Measurements from ENCODE around the gene ARHGEF7. TPM values are rescaled to one million over a fixed set of nuclear protein-coding genes. Genes with fewer than 3 reads are reported as not detected.

Gene ARHGEF7
- total RNA-seq, 1 experiment from 2014 or later = 17.9 TPM

DNA sequence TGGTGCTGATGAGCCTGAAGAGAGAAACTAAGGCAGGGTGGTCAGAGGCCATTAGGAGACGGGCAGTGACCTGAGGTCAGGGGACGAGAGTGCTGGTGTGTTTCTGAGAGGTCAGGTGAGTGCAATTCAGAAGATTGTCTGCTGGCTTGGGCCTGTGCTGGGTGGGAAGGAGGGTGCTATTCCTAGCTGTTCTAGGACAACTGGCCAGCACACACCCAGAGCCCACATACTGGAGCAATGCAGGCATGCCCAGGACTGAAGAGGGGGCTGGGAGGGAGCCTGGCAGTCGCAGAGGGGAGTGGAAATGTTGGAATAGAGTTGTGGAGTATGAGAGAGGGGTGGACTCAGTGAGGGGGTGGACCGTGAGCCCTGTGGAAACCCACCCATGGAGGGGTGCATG, 16.5 kb downstream of the ARHGEF7 start:
- no peak for DNase-seq (ENCODE audit: extremely low read depth, low read depth)

DNA sequence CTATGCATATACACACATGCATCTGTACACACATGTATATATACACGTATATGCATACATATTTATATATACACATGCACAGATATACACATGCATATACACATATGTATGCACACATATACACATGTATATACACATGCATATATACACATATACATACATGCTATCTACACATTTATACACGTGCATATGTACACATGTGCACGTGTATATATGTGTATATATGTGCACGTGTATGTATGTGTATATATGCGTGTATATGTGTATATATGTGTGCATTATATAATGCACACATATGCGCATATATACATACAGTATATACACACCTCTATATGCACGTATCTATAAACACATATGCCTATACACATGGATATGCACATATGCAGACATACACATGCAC, 17.8 kb downstream of the ARHGEF7 start:
- DNase-seq (ENCODE audit: extremely low read depth, low read depth) = no peak

DNA sequence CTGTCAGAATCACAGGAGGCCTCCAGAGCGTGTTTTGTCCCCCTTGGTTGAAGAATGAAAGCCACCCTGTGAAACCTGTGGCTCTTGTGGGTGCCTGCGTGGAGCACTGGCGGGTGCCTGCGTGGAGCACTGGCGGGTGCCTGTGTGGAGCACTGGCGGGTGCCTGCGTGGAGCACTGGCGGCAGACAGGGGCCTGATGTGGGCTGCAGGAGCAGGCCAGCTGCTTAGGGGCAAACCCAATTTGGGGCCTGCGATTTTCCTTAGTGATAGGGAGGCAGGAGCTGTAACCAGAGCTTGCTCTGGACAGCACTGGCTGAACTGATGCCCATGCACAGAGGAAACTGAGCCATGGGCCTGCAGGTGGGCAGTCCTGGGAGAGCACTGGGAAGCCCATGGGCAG, 24.3 kb downstream of the ARHGEF7 start:
- DNase-seq (ENCODE audit: extremely low read depth, low read depth) = no peak

DNA sequence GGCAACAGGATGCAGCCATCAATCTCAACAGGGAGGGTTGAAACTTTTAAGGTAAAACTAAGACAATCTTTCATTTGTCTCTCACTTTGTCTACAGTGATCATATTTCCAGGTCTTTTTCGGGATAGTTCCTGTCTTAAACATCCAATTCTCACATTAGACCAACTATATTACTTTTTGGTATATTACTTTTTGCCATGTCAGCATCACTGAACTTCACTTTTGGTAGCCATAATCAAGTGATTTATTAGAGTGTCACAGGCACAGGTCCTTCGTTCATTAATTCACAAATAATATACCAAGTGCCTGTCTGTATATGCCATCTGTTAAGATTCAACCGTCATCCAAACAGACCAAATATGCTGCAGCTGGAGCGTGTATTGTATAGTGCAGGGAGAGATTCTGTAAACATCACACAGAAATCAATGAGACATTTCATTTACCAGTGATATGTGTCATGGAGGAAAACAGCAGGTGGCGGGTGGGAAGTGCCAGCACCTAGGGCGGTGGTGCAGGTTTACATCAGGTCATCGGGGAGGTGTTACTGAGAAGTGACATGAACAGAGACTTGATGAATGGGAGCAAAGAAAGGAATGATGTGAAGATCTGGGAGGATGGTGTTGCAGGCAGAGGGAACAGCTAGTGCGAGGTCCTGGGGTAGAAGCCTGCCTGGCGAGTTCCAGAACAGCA, 24.9 kb downstream of the ARHGEF7 start:
- no peak for DNase-seq (ENCODE audit: extremely low read depth, low read depth)

DNA sequence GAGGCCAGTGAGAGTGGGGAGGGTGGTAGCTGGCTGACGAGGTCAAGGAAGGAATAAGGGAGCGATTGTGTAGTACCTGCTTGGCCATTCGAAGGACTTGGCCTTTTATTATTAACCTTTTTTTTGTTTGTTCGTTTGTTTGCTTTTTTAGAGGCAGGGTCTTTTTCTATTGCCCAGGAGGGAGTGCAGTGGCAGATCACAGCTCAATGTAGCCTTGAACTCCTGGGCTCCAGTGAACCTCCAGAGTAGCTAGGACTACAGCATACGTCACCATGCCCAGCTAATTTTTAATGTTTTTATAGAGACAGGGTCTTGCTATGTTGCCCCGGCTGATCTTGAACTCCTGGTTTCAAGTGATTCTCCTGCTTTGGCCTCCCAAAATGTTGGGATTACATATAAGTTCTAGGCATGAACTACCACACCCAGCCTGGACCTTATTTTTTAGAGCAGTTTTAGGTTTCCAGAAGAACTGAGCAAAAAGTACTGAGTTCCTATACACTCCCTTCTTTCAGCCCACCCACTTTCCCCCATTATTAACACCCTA, 25.5 kb downstream of the ARHGEF7 start:
- DNase-seq (ENCODE audit: extremely low read depth, low read depth) = no peak

DNA sequence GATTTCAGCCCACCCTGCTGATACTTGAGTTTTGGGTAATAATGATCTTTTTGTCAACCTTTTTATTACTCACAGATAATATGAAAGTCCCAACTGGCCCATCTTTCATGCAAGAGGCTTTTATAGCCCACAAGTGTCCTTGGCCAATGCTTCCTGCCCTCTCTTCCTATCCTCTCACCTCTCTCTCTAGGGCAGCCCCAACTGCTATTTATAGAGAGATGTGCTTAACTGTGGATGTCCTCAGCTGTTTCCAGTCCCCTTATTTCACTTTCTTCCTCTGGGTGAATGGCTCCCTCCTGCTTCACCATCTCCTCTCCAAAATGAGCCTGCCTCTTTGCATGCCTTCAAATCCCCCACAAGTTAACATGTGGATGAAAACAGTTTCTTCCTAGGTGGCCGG, 27.4 kb downstream of the ARHGEF7 start:
- no peak for DNase-seq (ENCODE audit: extremely low read depth, low read depth)

DNA sequence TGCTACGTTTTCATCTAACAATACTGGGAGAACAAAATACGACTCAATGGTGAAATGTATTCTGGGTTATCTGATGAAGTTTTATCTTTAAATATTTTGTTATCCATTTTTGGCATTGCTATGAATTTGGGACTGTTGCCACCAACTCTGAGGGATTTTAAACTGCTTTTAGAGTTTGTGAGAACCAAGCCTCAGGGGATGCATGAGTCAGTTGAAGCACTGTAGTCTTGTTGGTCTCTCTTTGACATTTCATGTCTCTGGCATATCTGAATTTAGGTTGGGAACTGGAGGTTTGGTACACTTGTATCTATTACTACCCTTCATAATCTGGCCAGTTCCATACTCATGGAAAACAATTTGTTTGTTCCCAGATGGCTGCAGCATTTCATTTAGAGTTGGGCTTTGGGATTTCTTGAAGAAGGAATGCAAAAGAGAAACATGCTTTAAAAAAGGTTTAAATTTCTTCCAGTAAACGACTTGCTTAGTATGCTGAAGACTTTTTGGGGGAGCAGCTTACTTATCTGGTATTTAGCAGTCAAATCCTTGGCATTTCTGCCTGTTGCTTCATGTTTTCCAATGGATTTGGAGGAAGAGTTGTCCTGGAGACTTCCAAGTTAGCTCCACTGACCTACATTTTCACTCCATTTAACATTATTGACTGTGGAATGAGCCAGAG, 28.9 kb downstream of the ARHGEF7 start:
- no peak for DNase-seq (ENCODE audit: extremely low read depth, low read depth)

DNA sequence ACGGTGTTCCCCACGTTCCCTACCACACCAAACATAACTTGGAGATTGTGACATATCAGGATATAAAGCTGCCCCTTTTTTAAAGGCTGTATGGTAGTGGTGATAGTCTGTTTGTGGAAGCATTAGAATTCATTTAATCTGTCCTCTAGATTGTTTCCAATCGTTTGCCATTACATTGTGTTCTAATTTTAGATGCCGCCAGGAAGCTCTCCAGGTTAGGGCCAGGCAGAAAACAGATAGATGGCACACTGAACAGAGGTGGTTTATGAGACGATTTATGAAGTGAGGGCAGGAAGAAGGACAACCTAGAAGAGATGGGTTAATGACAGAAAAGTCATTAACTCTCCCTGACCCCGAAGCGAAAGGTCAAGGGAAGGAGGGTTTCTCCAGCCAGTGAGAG, 30.0 kb downstream of the ARHGEF7 start:
- DNase-seq (ENCODE audit: extremely low read depth, low read depth) = no peak

DNA sequence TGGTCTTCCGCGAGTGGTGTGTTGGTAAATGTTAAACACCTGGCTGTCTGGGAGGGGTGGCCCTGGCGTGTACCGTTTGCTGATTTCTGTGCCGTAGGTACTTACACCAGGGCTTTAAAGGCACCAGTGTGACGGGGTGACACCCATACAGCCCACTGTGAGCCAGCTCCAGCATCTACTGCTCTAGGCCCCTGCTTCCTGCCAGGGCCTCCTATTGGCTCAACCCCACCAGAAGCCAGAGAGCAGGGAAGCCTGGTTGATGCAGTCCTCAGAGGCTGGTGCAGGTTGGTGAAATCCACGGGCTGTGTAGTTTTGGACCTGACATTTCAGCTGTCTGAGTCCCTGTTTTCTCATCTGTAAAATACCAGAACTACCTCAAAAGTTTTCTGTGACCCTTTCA, 30.4 kb downstream of the ARHGEF7 start:
- no peak for DNase-seq (ENCODE audit: extremely low read depth, low read depth)

DNA sequence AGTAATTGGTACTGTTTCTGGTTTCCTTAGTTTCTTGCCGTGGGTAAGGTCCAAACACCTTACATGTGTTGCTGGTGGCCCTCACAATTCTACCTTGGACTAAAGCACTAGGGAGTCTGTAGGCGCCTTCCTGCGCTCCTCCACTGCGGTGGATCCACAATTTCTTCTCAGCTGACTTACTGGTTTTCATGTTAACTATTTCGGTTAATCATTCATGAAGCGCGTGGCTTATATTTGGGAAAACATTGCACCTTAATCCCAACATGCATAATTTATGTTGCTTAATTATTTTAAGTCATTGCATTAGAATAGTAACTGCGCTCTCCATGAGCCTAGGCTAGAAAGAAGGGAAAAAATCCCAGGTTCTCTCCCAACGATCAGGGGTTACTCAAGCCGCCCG, 37.7 kb downstream of the ARHGEF7 start:
- DNase-seq (ENCODE audit: extremely low read depth, low read depth) = no peak

DNA sequence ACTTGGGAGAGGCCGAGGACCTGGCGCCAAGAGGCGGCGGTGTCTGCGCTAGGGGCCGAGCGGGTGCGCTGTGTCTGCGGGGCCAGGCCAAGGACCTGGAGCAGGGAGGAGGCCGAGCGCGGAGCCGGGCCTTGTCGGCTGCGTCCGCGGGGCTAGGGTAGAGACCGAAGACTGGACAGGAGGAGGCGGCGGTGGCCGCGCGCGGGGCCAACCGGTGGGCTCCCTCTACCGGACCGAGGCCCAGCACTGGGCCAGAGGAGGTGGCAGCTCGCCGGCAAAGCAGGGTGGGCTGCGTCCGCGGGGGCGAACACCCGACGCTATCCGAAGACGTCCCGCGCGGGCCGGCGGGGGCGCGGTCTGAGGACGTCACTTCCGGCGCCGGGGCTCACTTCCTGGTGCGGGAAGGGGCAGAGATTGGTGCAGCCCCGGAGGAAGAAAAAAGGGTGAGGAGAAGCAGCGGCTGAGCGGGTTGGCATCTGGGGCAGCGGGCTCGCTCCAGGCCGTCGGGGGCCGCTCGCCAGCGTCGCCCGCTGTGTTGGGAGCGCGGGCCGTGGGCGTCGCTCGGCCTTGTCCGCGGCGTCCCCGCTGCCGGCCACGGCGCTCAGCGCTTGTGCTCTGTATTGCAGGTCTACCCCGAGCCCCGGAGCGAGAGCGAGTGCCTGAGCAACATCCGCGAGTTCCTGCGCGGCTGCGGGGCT, 38.3 kb downstream of the ARHGEF7 start:
- DNase-seq (ENCODE audit: extremely low read depth, low read depth) = peak; percentile 73

DNA sequence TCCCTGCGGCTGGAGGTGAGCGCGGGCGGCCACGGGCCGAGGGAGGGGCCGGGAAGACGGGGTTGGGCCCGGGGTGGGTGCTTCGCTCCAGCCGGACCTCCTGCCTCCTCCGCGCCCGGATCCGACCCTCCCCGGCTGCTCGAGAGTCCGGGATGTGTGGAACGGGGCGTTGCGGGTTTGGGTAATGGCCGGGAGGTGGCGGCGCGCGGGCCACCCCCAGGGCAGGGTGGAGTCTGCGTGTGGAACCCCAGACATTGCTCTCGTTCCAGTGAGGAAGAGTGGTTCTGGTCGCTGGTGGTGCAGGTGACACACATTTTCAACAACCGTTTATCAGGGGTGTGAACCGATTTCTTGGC, 38.8 kb downstream of the ARHGEF7 start:
- peak; percentile 12 for DNase-seq (ENCODE audit: extremely low read depth, low read depth)

DNA sequence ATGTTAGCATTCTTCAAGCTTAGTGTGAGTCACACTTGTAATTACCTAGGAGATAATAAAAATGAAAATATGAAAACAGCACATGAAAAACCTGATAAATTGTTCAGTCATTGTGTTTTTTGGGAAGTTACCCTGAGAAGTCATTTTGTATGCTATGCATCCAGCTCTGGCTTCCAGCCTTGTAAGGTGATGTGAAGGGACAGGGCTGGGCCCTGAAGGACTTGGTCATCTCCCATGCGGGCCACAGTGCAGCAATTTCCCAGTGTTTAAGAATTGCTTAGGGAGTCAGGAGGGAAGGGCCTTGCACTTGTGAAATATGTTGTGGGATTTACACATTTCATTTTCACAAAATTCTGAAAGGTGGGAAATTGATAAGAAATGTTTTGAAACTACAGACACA, 41.3 kb downstream of the ARHGEF7 start:
- DNase-seq (ENCODE audit: extremely low read depth, low read depth) = no peak

DNA sequence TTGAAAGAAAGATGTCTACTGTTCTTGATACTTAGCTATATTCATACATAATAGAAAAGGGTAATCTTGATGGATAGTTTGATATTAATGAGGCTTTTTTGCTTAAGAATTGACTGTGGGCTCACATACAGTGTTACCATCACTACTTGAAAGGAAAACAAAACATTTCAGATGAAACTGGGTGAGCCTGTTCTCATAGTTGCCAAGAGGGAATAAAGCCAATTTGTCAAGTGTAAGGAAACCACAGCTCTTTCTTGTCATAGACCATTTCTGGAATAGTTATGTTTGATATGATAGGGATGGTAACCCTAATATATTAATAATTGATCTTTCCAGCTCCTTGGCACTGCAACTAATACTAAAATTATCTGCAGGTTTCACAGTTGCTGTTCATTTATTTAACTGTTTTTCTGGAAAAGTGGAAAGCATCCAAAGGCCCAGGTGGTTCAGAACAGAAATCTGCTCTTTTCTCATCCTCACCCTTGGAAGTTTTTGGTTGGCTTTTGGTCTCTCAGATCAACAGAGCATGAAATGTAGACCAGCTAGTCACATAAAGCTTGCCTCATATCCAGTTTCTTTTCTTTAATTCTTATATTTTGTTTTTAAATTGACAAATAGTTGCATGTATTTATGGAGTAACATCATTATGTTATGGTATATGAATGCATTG, 43.2 kb downstream of the ARHGEF7 start:
- DNase-seq (ENCODE audit: extremely low read depth, low read depth) = no peak

DNA sequence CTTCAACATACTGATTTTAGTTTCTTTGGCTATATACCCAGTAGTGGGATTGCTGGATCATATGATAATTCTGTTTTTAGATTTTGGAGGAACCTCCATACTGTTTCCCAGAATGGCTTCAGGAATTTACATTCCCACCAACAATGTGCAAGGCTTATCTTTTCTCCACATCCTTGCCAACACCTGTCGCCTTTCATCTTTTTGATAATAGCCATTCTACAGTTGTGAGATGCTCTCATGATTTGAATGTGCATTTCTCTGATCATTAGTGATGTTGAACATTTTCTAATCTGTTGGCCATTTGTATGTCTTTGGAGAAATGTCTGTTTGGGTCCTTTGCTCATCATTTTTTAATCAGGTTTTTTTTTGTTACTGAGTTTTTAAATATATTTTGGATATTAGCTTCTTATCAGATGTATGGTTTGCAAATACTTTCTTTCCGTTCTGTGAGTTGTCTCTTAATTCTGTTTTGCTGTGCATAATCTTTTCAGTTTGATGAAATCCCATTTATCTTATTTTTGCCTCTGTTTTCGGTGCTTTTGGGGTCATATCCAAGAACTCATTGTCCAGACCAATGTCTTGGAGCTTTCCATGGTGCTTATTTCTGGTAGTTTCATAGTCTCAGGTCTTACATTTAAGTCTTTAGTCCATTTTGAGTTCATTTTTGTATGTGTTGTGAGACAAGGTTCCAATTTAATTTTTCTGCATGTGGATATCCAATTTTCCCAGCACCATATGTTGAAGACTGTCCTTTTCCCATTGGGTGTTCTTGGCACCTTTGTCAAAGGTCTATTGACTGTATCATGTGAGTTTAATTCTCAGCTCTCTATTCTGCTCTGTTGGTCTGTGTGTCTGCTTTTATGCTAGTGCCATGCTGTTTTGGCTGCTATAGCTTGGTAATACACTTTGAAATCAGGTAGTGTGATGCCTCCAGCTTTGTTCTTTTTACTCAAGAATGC, 44.5 kb downstream of the ARHGEF7 start:
- no peak for DNase-seq (ENCODE audit: extremely low read depth, low read depth)

DNA sequence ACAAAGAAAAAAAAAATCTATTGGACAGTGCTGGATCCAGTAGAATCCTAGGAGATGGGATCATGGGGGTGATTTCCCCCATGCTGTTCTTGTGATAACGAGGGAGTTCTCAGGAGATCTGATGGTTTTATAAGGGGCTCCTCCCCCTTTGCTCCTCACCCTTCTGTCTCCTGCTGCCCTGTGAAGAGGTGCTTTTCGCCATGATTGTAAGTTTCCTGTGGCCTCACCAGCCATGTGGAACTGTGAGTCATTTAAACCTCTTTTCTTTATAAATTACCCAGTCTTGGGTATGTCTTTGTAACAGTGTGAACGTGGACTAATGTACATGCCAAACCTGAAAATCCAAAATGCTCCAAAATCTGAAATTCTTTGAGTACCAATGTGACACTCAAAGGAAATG, 45.5 kb downstream of the ARHGEF7 start:
- no peak for DNase-seq (ENCODE audit: extremely low read depth, low read depth)

DNA sequence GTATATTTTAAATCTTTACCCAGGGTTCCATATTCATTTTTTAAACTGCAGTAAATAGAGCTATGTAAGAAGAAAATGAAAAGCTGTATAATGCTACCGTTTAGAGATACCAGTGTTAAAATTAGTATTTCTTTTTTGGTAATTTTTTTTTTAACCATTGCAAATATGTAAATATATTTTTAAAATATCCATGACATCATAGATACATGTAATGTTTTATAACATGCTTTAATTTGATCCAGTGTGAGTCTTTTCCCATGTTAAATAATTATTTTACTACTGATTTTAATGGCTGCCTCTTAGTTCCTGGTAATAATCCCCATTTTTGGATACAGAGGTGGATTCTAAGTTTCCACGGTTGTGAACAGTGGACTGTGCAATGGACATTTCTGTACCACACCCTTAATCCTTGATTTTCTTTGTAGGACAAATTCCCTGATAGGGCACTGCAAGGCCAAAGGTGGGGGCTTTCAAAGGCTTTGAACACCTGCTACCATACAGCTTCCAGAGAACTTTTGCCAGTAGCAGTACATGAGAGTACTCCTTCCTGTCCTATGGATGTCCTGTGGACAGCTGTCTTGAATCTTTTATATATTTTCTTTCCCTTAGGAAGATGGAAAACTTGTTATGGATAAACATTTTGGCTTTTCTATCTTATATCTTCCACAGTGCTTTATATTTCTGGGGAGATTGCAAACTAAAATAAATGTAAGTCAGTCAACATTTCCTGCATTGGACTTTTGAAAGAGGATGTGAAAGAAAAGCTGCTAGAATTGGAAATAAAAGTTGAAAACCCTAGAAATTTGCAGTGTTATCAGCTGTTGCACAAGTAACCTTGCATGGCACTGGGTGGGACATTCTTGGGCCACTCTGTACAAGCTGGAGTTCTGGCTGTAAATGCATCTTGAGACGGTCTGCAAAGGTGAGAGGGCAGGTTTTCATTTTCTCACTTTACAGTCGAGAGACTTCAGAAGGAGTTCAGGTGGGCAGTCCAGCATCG, 46.8 kb downstream of the ARHGEF7 start:
- DNase-seq (ENCODE audit: extremely low read depth, low read depth) = no peak

DNA sequence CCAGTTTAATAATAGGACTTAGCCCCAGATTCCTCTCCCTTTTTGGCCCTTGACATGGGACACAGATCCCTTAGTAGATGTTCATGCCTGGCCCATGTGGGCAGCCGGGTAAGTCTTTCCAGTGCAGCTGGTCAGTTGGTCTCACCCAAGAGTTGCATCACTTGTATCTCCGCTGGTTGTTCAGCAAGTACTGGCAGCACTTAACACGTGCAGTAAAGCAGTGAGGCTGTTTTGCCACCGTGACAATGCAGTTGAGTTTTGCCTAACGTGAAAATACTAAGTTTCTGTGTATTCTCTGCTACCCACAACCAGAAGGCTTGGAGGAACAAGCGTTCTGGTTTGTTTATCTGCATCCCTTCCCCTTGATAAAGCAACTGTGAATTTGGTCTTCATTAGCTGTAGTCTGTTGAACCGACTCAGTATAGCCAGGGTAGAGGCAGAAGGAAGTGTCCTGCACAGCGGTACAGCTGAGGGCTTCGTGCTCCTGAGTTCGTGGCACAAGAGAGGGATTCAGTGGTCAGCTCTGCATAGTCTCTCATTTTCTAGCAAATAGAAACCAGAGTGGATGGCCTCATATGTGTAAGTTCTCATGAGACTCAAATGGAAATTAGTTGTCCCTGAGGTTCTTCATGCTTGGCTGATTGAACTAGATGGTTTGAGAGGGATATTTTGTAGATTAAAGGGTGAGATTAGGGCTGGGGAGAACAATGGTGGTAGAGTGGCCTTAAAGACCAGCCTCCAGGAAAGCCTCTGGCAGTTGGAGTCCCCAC, 50.3 kb downstream of the ARHGEF7 start:
- no peak for DNase-seq (ENCODE audit: extremely low read depth, low read depth)
